Endothelial cell of umbilical vein (primary cell): ENCODE data around the gene BMPR1A. TPM values are rescaled to one million over a fixed set of nuclear protein-coding genes. Genes with fewer than 3 reads are reported as not detected.
A peak's percentile ranks its signal among the peaks of the same experiment; 100 is the strongest.

Experiments used
- BruUV-seq: library from RNA; stranded (reverse); fragments of 400-500 nt; replicated peaks from 2 replicates; lab custom pipeline; 2021; lab: Mats Ljungman, UMichigan
- CTCF ChIA-PET: fragments of 300-600, 350-600 bp; sonication (Branson Sonifier 250); formaldehyde crosslinking; loops from one replicate; lab custom pipeline; 2021; ENCODE audit warnings: antibody characterized with exemption, inconsistent platforms; lab: Charles Lee
- POLR2A ChIA-PET: fragments of 300-600, 350-600 bp; sonication (Branson Sonifier 250); formaldehyde crosslinking; loops from one replicate; lab custom pipeline; 2021; ENCODE audit warnings: antibody characterized with exemption, inconsistent platforms; lab: Charles Lee
- DNase-seq: peaks from one replicate; pipeline ENCODE4 v3.0.0-alpha.2; 2011; ENCODE audit warnings: low read depth, low spot score
- FAIRE-seq: peaks from 2 replicates; lab custom pipeline; 2011; peaks lifted over from hg19 to GRCh38; lab: Jason Lieb, UNC
- H2AFZ ChIP-seq: 2 replicates; pipeline ENCODE4 v1.6.0; 2012; ENCODE audit warnings: low read depth, low read length, control low read depth, inconsistent platforms
- H3K27ac ChIP-seq: 2 replicates; pipeline ENCODE4 v1.5.1; 2011; ENCODE audit warnings: low read depth, mild to moderate bottlenecking, control low read depth, low read length, moderate library complexity; ENCODE audit not compliant: insufficient read depth
- H3K27me3 ChIP-seq, 2 experiments: 2 replicates each; pipeline versions ENCODE4 v1.6.0 to v1.6.1; 2011; ENCODE audit warnings: low read length in 2 of 2, mixed read lengths in 1 of 2; ENCODE audit not compliant: control insufficient read depth in 2 of 2, insufficient read depth in 2 of 2
- H3K36me3 ChIP-seq, 2 experiments: 2 replicates in 1 of 2; 3 replicates in 1 of 2; pipeline ENCODE4 v1.5.1; 2011; ENCODE audit warnings: low read length in 2 of 2, mild to moderate bottlenecking in 1 of 2, moderate library complexity in 1 of 2; ENCODE audit not compliant: control insufficient read depth in 2 of 2, insufficient read depth in 2 of 2; ENCODE audit errors: extremely low read depth in 1 of 2
- H3K4me1 ChIP-seq: 3 replicates; pipeline ENCODE4 v1.5.1; 2011; ENCODE audit warnings: mild to moderate bottlenecking, low read length; ENCODE audit not compliant: control insufficient read depth, insufficient read depth; ENCODE audit errors: extremely low read depth
- H3K4me2 ChIP-seq: 2 replicates; pipeline ENCODE4 v1.6.1; 2011; ENCODE audit warnings: low read length, control low read depth, mixed read lengths; ENCODE audit not compliant: insufficient read depth
- H3K4me3 ChIP-seq, 3 experiments: fragments of 200-600 bp in 1 of 3; sonication (generic), shearing (Covaris generic) in 1 of 3; replicated peaks in 1 of 3; 2 replicates each; pipeline ENCODE4 v1.5.1; 2011 to 2016; ENCODE audit warnings: control low read depth in 3 of 3, low read length in 3 of 3, mild to moderate bottlenecking in 2 of 3, inconsistent platforms in 1 of 3, low read depth in 1 of 3, moderate library complexity in 1 of 3; ENCODE audit not compliant: insufficient read depth in 1 of 3
- H3K79me2 ChIP-seq: 2 replicates; pipeline ENCODE4 v1.6.0; 2012; ENCODE audit warnings: low read length, inconsistent platforms; ENCODE audit not compliant: control insufficient read depth, insufficient read depth
- H3K9ac ChIP-seq: replicated peaks from 2 replicates; pipeline ENCODE3; 2011; ENCODE audit warnings: low read length, control low read depth; ENCODE audit not compliant: insufficient read depth; ENCODE audit errors: extremely low read depth
- H3K9me1 ChIP-seq: replicated peaks from 3 replicates; pipeline ENCODE4 v1.6.0; 2011; ENCODE audit warnings: mild to moderate bottlenecking, low read length; ENCODE audit not compliant: control insufficient read depth, insufficient read depth; ENCODE audit errors: extremely low read depth
- H3K9me3 ChIP-seq: replicated peaks from 2 replicates; pipeline ENCODE4 v1.5.1; 2012; ENCODE audit warnings: low read length, inconsistent platforms; ENCODE audit not compliant: control insufficient read depth, insufficient read depth
- H4K20me1 ChIP-seq: replicated peaks from 2 replicates; pipeline ENCODE3; 2011; ENCODE audit warnings: mild to moderate bottlenecking, low read length; ENCODE audit not compliant: control insufficient read depth, insufficient read depth; ENCODE audit errors: extremely low read depth
- CTCF ChIP-seq, 2 donors: IDR thresholded peaks; 1 replicate in 1 of 2; 2 replicates in 1 of 2; pipeline ENCODE4 v1.5.1; 2011; ENCODE audit warnings: low read length in 2 of 2, mild to moderate bottlenecking in 2 of 2, moderate library complexity in 2 of 2, control low read depth in 1 of 2, inconsistent platforms in 1 of 2, low read depth in 1 of 2; ENCODE audit not compliant: insufficient read depth in 1 of 2; ENCODE audit errors: extremely low read depth in 1 of 2
- EZH2 ChIP-seq: IDR thresholded peaks from 2 replicates; pipeline ENCODE4 v1.6.1; 2012; ENCODE audit warnings: borderline replicate concordance, low read depth, mild to moderate bottlenecking, moderate library complexity, low read length, inconsistent platforms; ENCODE audit not compliant: severe bottlenecking
- FOS ChIP-seq: IDR thresholded peaks from 2 replicates; pipeline ENCODE4 v1.6.1; 2011; ENCODE audit warnings: mild to moderate bottlenecking, low read length, moderate library complexity, borderline replicate concordance; ENCODE audit not compliant: insufficient read depth
- GATA2 ChIP-seq: IDR thresholded peaks from 2 replicates; pipeline ENCODE4 v1.7.0; 2011; ENCODE audit warnings: low read depth, mild to moderate bottlenecking, moderate library complexity, mixed read lengths, low read length; ENCODE audit not compliant: insufficient read length, insufficient read depth
- JUN ChIP-seq: IDR thresholded peaks from 2 replicates; pipeline ENCODE4 v1.6.1; 2011; ENCODE audit warnings: borderline replicate concordance, low read depth; ENCODE audit not compliant: insufficient read length, insufficient read depth
- MYC ChIP-seq: IDR thresholded peaks from one replicate; pipeline ENCODE4 v1.6.1; 2011; ENCODE audit warnings: mild to moderate bottlenecking, low read depth, low read length
- POLR2A ChIP-seq: IDR thresholded peaks from 2 replicates; pipeline ENCODE4 v1.6.1; 2012; ENCODE audit warnings: low read depth, mild to moderate bottlenecking, control low read depth, low read length
- POLR2AphosphoS5 ChIP-seq: IDR thresholded peaks from 2 replicates; pipeline ENCODE4 v1.6.1; 2012; ENCODE audit warnings: low read depth, mild to moderate bottlenecking, control low read depth, low read length, moderate library complexity; ENCODE audit not compliant: insufficient read depth
- dilution Hi-C: fragments of 300-500 bp; cut with MboI; formaldehyde crosslinking; loops from one replicate; pipeline ENCODE4 v1.15.0; 2019; ENCODE audit warnings: low sequenced_read_pairs; ENCODE audit not compliant: extremely low pct_ligation_motif_present
- intact Hi-C: fragments of 100-400 bp; cut with micrococcal nuclease; formaldehyde crosslinking; loops from one replicate; pipeline ENCODE4 v1.10.0; 2022
- polyA plus RNA-seq, 4 experiments: library from polyadenylated mRNA; depleted of rRNA in 3 of 4; stranded (reverse) in 3 of 4; unstranded in 1 of 4; fragments of >200 nt; gene quantifications; 2 replicates each; pipeline versions ENCODE4 v1.2.1 to v1.2.3, GENCODE V29; 2011 to 2012; ENCODE audit warnings: missing spikeins in 1 of 4
- total RNA-seq: library from RNA; stranded (reverse); gene quantifications from 2 replicates; pipeline ENCODE4 v1.2.3, GENCODE V29; 2021
- TF ChIP-seq, protein P1 (sequence below): IDR thresholded peaks from 2 replicates; pipeline ENCODE4 v1.6.1; 2011; ENCODE audit not compliant: insufficient read depth, insufficient read length

The BMPR1A gene
- total and polyA plus RNA-seq, 2 donors (not counting 3 experiments of a cell fraction or from before 2014, with no cell fraction given) = not detected

- TF ChIP-seq JUN (no peak), MYC (no peak), FOS (no peak), POLR2A (no peak)
- TF ChIP-seq, protein P1, sequence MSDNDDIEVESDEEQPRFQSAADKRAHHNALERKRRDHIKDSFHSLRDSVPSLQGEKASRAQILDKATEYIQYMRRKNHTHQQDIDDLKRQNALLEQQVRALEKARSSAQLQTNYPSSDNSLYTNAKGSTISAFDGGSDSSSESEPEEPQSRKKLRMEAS = no peak
- no peaks in the 10 kb centered on the region for H3K27me3 ChIP-seq
- H4K20me1 ChIP-seq = no peaks in the 10 kb centered on the region
- DNase-seq (no peak), FAIRE-seq (no peak)
- no peaks in the 10 kb centered on the region for H3K9me1 ChIP-seq
- no peaks in the 10 kb centered on the region for H3K36me3 ChIP-seq
- H3K9me3 ChIP-seq = no peaks in the 10 kb centered on the region
- POLR2A ChIA-PET = interaction anchor here (0.6 kb wide), 1 partner anchor 12 kb away, joined by 10 read pairs; no protein-coding TSS in a partner anchor
- dilution Hi-C loops (no loop called here), intact Hi-C loops (loop anchor here (1.0 kb wide), 2 partner anchors 12 to 27 kb away; no protein-coding TSS in a partner anchor)
- H3K9ac ChIP-seq = no peak overlapping the region
- no TSS peak for BruUV-seq
- no peak overlapping the region for H3K4me3 ChIP-seq
- peaks cover 51% of the 10 kb centered on the region for H3K4me1 ChIP-seq
- CTCF ChIA-PET = interaction anchor here (0.6 to 8.5 kb wide), 18 partner anchors 10 to 308 kb away, joined by 3 to 189 read pairs (median 4); partner anchors contain the start of genes MMRN2, SHLD2 and SNCG
- H3K79me2 ChIP-seq = no peaks in the 10 kb centered on the region
- no peak overlapping the region for H3K4me2 ChIP-seq
- H3K27ac ChIP-seq = no peak overlapping the region
- H2AFZ ChIP-seq = peak overlapping the region; percentile 85
Observed at GRCh38 chr10:86965986-86966654, 209.7 kb downstream of the BMPR1A start.

DNA sequence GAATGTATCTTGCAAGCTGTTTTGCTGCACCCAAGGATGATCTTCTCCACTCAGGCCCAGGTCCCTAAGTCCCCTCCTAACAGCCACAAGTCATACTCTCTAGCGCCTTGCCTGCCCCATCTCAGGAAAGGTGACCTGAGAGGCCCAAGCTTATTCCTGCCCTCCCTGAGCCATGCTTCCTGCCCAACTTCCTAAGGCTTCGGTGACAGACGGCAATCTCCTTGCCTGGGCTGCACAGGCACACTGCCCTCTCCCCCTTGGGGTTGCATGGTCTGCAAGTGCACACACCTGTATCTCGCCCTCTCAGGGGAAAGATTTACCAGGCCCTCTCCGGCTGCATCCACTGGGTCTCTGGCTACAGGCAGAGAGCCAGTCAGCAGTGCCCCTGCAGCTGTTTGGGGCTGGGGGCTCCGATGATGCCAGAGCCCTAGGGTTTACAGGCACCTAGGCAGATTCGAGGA, 211.1 kb downstream of the BMPR1A start:
- ChIA-PET CTCF (interaction anchor here (1.4 to 8.5 kb wide), 5 partner anchors 11 to 277 kb away, joined by 3 to 189 read pairs (median 5); partner anchors contain the start of genes MMRN2 and SNCG), POLR2A (no interaction called here)
- no peak for TF ChIP-seq MYC
- TF ChIP-seq, protein P1 = no peak
- TF ChIP-seq CTCF (IDR thresholded peaks at IDR 0.05; ENCODE audit: extremely low read depth in 1 of 2, insufficient read depth in 1 of 2, low read depth in 1 of 2, low read length in 2 of 2) = no peak
- no peak for TF ChIP-seq JUN
- no peak for TF ChIP-seq FOS
- TF ChIP-seq POLR2A = no peak
- TF ChIP-seq GATA2 = no peak
- TF ChIP-seq POLR2AphosphoS5 = no peak
- no peak for TF ChIP-seq EZH2
- DNase-seq (no peak), FAIRE-seq (peak; percentile 26)
- intact Hi-C loops (no loop called here), dilution Hi-C loops (no loop called here)
- H3K4me2 ChIP-seq = no peak overlapping the region
- no TSS peak for BruUV-seq
- H3K9ac ChIP-seq = no peak overlapping the region
- no peaks in the 10 kb centered on the region for H3K27me3 ChIP-seq
- no peak overlapping the region for H2AFZ ChIP-seq
- no peaks in the 10 kb centered on the region for H3K9me1 ChIP-seq
- H3K4me1 ChIP-seq = peaks cover 55% of the 10 kb centered on the region
- H4K20me1 ChIP-seq = no peaks in the 10 kb centered on the region
- H3K79me2 ChIP-seq = no peaks in the 10 kb centered on the region
- H3K36me3 ChIP-seq = no peaks in the 10 kb centered on the region
- H3K9me3 ChIP-seq = no peaks in the 10 kb centered on the region
- no peak overlapping the region for H3K27ac ChIP-seq
- no peak overlapping the region for H3K4me3 ChIP-seq
